HepG2 (cell line): ENCODE data around the gene CDSN. TPM values are rescaled to one million over a fixed set of nuclear protein-coding genes. Genes with fewer than 3 reads are reported as not detected.

Experiments
- FOXP1 ChIP-seq, 2 experiments: fragments of 450-650 bp in 1 of 2; IDR thresholded peaks; 2 replicates each; pipeline ENCODE4 v1.6.1; 2017 to 2018; ENCODE audit warnings: antibody characterized with exemption in 1 of 2
- HNF1B ChIP-seq: sonication (generic); formaldehyde crosslinking; IDR thresholded peaks from 2 replicates; pipeline ENCODE4 v1.5.1; 2020; ENCODE audit warnings: mild to moderate bottlenecking, moderate library complexity, missing genetic modification reagents
- NAIF1 ChIP-seq: sonication (generic); formaldehyde crosslinking; IDR thresholded peaks from 2 replicates; pipeline ENCODE4 v1.5.0; 2020; ENCODE audit warnings: mild to moderate bottlenecking, missing genetic modification reagents, borderline replicate concordance
- SATB2 ChIP-seq: sonication (generic); formaldehyde crosslinking; IDR thresholded peaks from 2 replicates; pipeline ENCODE4 v1.5.0; 2020; ENCODE audit warnings: missing genetic modification reagents
- ZNF232 ChIP-seq: sonication (generic); formaldehyde crosslinking; IDR thresholded peaks from 2 replicates; pipeline ENCODE4 v1.4.0; 2020; ENCODE audit warnings: missing genetic modification reagents, borderline replicate concordance
- ZNF430 ChIP-seq: sonication (generic); formaldehyde crosslinking; IDR thresholded peaks from 2 replicates; pipeline ENCODE4 v1.9.0; 2021; ENCODE audit warnings: mild to moderate bottlenecking, missing genetic modification reagents
- ZNF552 ChIP-seq: sonication (generic); formaldehyde crosslinking; IDR thresholded peaks from 2 replicates; pipeline ENCODE4 v1.9.0; 2022; ENCODE audit warnings: missing genetic modification reagents, mild to moderate bottlenecking, borderline replicate concordance
- polyA plus RNA-seq, 8 experiments: library from polyadenylated mRNA; depleted of rRNA in 3 of 8; stranded (reverse) in 7 of 8; unstranded in 1 of 8; fragments of >200 nt; fragmentation: Illumina TruSeq in 4 of 8; extraction: Trizol in 4 of 8; gene quantifications; 2 replicates each; pipeline versions ENCODE4 v1.2.1 to v1.2.3, GENCODE V29; 2011 to 2016; ENCODE audit warnings: low read depth in 4 of 8, missing spikeins in 1 of 8, mixed read lengths in 1 of 8; ENCODE audit not compliant: insufficient read depth in 1 of 8
- total RNA-seq, 5 experiments: library from RNA; depleted of rRNA; stranded (reverse); fragments of >200 nt; fragmentation: Illumina TruSeq; extraction: Trizol; gene quantifications; 2 replicates each; pipeline ENCODE4 v1.2.3, GENCODE V29; 2016; ENCODE audit warnings: low read depth in 1 of 5
- TF ChIP-seq, protein P1 (sequence below): sonication (generic); formaldehyde crosslinking; IDR thresholded peaks from 2 replicates; pipeline ENCODE4 v1.5.0; 2020; ENCODE audit warnings: missing genetic modification reagents, mild to moderate bottlenecking, borderline replicate concordance
- TF ChIP-seq, protein P2 (sequence below): sonication (generic); formaldehyde crosslinking; IDR thresholded peaks from 2 replicates; pipeline ENCODE4 v1.8.1; 2023; ENCODE audit warnings: mild to moderate bottlenecking, missing genetic modification reagents
- TF ChIP-seq, protein P3 (sequence below): sonication (generic); formaldehyde crosslinking; IDR thresholded peaks from 2 replicates; pipeline ENCODE4 v1.4.0; 2020; ENCODE audit warnings: missing genetic modification reagents

CDSN gene
- total and polyA plus RNA-seq, 2 of the 13 experiments (the other 11 are each of a cell fraction or from before 2014, with no cell fraction given) = not detected

DNA sequence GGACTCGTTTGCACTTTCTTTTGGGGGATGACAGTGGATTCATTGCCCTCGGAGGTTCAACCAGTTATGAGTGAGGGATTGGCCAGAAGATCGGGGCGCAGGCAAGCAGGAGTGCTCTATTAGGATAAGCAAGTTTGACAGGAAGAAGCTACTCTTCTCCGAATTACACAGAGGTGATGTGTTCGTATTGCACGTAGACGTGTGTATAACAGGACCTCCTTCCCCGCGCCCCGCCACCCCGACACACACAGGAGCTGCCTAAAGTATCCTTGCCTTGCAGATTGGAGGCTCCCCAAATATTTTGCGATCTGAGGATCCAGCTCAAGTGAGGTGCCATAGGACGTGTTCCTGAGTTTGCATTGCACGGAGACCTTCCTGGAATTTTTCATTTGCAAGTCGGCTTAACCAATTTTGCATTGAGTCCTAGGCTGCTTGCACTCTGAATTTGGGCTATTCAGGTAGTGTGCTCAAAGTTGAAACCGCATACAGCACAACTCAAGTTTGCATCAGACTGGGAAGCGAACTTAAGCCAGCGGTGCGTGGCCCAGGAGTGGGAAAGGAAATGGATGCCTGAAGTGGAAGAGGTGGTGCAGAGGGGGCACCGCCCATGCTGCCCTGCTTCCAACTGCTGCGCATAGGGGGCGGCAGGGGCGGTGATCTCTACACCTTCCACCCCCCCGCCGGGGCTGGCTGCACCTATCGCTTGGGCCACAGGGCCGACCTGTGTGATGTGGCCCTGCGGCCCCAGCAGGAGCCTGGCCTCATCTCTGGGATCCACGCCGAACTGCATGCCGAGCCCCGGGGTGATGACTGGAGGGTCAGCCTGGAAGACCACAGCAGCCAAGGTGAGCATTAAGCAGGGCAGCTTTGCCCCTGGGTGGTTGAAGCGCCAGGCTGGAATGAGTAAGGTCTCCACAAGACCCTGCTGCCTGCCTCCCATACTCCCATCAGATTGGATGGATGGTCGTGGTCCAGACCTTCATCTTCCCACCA is 38.9 kb upstream of the CDSN start (continued):
- TF ChIP-seq, protein P1, sequence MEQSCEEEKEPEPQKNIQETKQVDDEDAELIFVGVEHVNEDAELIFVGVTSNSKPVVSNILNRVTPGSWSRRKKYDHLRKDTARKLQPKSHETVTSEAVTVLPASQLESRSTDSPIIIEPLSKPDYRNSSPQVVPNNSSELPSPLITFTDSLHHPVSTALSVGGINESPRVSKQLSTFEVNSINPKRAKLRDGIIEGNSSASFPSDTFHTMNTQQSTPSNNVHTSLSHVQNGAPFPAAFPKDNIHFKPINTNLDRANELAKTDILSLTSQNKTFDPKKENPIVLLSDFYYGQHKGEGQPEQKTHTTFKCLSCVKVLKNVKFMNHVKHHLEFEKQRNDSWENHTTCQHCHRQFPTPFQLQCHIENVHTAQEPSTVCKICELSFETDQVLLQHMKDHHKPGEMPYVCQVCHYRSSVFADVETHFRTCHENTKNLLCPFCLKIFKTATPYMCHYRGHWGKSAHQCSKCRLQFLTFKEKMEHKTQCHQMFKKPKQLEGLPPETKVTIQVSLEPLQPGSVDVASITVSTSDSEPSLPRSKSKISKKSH = peak; percentile 56
- TF ChIP-seq SATB2 (CRISPR knock-in tag) (no peak), FOXP1 (IDR thresholded peaks at IDR 0.05) (no peak), FOXP1 (CRISPR knock-in tag; IDR thresholded peaks at IDR 0.05) (no peak), HNF1B (no peak), ZNF232 (CRISPR knock-in tag) (0 out of 2 replicates have a peak, but pooled peaks have one; percentile 22), NAIF1 (CRISPR knock-in tag) (no peak), ZNF552 (CRISPR knock-in tag) (no peak), ZNF430 (no peak)
- TF ChIP-seq, protein P2, sequence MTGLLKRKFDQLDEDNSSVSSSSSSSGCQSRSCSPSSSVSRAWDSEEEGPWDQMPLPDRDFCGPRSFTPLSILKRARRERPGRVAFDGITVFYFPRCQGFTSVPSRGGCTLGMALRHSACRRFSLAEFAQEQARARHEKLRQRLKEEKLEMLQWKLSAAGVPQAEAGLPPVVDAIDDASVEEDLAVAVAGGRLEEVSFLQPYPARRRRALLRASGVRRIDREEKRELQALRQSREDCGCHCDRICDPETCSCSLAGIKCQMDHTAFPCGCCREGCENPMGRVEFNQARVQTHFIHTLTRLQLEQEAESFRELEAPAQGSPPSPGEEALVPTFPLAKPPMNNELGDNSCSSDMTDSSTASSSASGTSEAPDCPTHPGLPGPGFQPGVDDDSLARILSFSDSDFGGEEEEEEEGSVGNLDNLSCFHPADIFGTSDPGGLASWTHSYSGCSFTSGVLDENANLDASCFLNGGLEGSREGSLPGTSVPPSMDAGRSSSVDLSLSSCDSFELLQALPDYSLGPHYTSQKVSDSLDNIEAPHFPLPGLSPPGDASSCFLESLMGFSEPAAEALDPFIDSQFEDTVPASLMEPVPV (CRISPR knock-in tag) = 0 out of 2 replicates have a peak, but pooled peaks have one; percentile 49
- TF ChIP-seq, protein P3, sequence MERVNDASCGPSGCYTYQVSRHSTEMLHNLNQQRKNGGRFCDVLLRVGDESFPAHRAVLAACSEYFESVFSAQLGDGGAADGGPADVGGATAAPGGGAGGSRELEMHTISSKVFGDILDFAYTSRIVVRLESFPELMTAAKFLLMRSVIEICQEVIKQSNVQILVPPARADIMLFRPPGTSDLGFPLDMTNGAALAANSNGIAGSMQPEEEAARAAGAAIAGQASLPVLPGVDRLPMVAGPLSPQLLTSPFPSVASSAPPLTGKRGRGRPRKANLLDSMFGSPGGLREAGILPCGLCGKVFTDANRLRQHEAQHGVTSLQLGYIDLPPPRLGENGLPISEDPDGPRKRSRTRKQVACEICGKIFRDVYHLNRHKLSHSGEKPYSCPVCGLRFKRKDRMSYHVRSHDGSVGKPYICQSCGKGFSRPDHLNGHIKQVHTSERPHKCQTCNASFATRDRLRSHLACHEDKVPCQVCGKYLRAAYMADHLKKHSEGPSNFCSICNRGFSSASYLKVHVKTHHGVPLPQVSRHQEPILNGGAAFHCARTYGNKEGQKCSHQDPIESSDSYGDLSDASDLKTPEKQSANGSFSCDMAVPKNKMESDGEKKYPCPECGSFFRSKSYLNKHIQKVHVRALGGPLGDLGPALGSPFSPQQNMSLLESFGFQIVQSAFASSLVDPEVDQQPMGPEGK (CRISPR knock-in tag) = peak; percentile 94
